Ishikawa (cell line): ENCODE data around the gene HBZ.

Experiments
- TAF1 ChIP-seq: IDR thresholded peaks from 2 replicates; pipeline ENCODE4 v1.6.1; 2012; ENCODE audit warnings: low read depth, mild to moderate bottlenecking
- YY1 ChIP-seq: IDR thresholded peaks from 2 replicates; pipeline ENCODE4 v1.6.1; 2012; ENCODE audit warnings: low read depth

- TF ChIP-seq YY1 (no peak), TAF1 (no peak)
Measured at GRCh38 chr16:142405-142967, 10.0 kb upstream of the HBZ start.
